RKO (cell line): ENCODE results near the gene STK24.
A peak's percentile ranks its signal among the peaks of the same experiment; 100 is the strongest.

Source experiments
- DNase-seq: peaks from one replicate; pipeline ENCODE4 v3.0.0-alpha.2; 2016; ENCODE audit warnings: low spot score

STK24 gene

GRCh38 chr13:98511435-98511834 is 65.5 kb downstream of the STK24 start:
- no peak for DNase-seq

GRCh38 chr13:98510156-98510509 is 66.8 kb downstream of the STK24 start:
- DNase-seq = no peak

GRCh38 chr13:98509271-98510155 is 67.4 kb downstream of the STK24 start:
- peak; percentile 44 for DNase-seq

GRCh38 chr13:98508685-98509084 is 68.2 kb downstream of the STK24 start:
- DNase-seq = peak; percentile 22

DNA sequence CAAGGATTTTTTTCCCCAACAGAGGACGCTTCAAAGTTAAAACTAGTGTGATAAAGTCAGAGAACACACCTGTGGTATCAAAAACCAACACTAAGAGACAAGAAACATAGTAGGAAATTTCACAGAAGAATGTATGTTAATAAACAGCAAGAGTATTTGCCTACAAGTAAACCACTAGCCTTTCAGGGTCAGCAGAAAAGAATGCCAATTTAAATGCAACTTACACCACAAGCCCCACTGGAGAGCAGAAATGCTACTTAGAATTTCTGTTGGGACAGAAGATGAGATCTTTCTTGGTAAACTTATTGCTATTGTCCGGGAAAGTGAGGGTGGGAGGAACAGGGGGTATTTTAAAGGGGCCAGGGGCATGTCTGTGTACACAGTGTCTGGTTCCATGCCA is 68.6 kb downstream of the STK24 start:
- DNase-seq = no peak

- DNase-seq = no peak
Observed at GRCh38 chr13:98507282-98507797, 69.6 kb downstream of the STK24 start.

DNA sequence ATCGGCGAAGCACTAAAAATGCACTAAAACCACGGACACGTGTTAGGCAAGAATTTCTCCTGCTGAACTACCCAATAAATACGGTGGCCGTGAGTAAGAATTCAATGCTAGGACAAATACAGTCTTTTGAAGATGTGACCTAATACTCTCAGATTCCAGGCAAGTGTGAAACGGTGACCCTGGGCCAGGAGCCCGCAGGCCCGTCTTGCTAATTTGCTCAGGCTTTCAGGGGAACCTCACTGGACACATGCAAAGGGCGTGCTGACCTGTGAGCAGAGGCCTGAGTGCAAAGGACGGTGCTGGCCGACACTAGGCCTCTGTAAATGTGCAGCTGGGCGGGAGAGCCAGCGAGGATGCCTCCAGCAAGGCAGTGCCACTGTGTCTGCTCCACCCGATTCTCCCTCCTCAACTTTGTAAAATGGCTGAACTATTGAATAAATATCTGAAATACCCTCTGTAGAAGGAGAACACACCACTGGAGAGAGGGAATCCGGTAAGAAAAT is 70.1 kb downstream of the STK24 start:
- no peak for DNase-seq

GRCh38 chr13:98506322-98506721 is 70.6 kb downstream of the STK24 start:
- no peak for DNase-seq

DNA sequence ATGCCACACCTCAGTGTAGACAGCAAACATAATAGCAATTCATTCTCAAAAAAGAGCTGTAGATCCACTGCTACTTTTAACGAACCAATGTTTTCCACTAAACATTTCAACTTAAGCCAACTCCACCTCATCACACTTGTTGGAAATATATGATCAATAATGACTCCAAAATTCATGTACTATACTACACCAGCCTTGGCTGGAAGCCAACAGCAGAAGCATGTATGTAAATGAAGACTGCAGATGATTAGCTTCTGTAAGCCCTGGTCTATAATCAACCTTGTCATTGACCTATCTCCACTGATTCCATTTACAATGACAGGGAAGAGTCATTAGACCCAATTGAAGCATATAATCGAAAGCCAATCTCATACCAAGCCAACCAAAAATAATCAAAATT is 71.7 kb downstream of the STK24 start:
- DNase-seq = no peak

- no peak for DNase-seq
Observed at GRCh38 chr13:98504371-98504963, 72.4 kb downstream of the STK24 start.

GRCh38 chr13:98504029-98504351 is 72.9 kb downstream of the STK24 start:
- no peak for DNase-seq

DNA sequence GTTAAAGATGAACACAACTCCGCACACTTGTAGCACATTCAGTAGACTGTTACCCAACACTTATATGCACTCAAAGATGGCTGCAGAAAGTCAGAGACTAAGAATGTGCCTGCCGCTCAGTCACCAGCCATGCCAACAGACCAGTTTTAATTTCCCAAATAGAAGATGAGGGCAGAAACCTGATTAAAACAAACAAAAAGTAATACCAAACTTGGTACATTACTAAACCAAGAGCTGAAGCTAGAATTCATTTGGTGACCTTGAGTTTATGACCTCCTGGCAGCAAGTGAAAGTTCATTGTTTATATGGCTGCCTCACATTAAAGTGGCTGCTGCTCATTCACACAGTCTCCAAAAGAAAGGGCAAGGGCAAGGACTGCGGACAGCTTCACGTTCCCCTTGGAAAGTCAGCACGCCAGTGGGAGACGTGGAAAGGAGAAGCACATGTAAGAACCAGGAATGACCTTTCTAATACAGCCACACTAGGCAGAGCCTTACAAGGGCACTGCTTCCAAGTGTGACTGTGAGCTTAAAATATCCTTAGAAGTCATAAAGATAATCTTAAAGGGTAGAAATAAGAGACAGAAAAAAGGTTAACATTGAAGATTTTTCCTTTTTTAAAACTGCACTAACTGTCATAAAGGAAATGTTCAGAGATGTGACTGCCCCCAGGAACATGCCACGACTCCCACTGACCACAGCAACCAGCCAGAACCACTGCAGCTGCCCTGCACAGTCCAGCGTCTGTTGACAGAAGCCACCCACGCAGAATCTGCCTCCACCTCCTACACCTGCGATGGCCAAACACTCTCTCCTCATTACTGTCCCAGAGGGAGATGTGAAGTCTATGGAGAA is 73.5 kb downstream of the STK24 start:
- DNase-seq = no peak

- no peak for DNase-seq
Observed at GRCh38 chr13:98500963-98501421, 75.9 kb downstream of the STK24 start.

DNA sequence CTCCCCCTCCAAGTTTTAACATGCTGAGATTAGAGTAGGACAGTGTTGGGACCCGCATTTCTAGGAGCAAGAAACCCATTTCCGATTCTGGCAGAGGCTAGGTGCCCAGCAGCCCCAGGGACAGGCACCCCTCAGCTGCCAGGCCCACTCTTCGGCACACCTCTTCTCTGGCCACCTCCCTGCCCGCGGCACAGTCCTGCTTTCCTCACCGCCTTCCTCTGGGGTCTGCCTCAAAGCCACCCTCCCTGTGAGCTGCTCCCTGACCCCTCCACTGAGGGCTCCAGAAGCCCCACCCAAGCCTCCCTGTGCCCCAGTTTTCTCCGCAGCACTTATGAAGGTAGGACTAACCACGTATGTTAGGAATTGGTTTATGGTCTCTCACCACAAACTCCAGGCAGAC is 79.9 kb downstream of the STK24 start:
- DNase-seq = no peak

DNA sequence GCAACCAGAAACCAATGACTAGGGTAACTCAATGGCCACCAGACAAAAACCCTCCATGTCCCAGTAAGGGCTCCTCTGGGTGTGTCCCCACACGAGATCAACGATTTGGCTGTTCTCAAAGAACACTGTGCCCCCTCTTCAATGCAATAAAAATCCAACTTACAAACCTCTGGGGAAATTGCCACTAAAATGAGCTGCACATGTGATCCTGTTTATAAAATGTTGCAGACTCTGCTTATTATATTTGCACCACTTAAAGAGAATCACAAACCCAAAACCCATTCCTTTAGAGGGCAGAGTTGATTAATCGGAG is 80.5 kb downstream of the STK24 start:
- DNase-seq = no peak

GRCh38 chr13:98495627-98496478 is 81.1 kb downstream of the STK24 start:
- DNase-seq = no peak

- no peak for DNase-seq
Observed at GRCh38 chr13:98494769-98495168, 82.1 kb downstream of the STK24 start.

DNA sequence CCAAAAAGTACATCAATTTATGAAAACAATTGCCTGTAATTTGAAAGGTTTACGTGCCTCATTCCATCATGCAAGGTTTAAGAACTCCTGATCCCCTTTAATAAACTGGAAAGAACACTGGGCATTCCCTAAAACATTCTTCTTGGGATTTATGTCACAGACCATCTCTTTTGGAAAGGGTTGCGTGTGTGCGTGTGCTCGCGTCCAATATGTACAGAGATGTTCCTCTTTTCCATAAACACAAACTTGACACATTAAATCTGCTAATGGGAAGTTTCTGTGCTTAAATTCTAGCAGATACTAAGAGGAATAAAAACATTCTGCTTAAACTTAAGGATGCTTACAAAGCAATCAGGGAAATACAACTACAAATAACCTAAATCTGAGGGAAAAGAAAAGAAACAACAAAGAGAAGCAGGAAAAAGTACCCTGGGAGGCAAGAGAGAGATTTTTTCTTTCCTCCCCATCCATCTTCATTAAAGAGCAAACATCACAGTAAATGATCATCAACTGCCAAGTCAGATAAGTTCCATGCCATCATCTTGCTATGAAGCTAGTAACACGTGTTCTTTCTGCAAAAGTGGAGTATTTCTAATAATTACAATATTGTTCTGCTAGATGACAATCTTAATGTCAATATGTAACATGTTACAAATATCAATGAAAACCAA is 83.7 kb downstream of the STK24 start:
- no peak for DNase-seq

- no peak for DNase-seq
Observed at GRCh38 chr13:98492335-98493041, 84.4 kb downstream of the STK24 start.

DNA sequence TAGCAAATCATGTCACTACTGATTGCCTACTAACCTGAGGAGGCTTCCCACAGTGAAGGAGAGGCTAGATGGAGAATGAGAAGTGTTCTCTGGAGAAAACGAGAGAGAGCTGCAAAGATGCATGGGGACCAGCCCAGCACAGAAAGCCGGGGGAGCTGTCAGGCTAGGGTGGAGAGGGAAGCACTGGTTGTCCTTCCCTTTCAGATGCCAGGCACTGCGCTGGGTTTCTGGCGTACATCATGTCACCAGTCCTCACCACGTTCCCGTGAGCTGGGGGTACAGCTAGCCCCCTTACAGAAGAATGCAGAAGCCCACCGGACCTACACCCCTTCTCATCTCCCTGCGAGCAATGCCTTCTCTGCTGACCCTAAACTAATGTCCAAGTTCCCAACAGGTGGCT is 86.0 kb downstream of the STK24 start:
- no peak for DNase-seq
